Testis (tissue), 2 donors: ENCODE data around the gene PRSS33.

Experiments used
- CTCF ChIP-seq, 3 experiments: fragments of 450-650 bp in 2 of 3; fragments of 200-600 bp in 1 of 3; sonication (generic) in 1 of 3; IDR thresholded peaks; one replicate each; pipeline ENCODE4 v1.5.1; 2016 to 2019; ENCODE audit warnings: antibody characterized with exemption in 3 of 3, mild to moderate bottlenecking in 2 of 3, moderate library complexity in 1 of 3
- POLR2A ChIP-seq: fragments of 450-650 bp; IDR thresholded peaks from one replicate; pipeline ENCODE4 v1.6.1; 2017; ENCODE audit warnings: antibody characterized with exemption, mild to moderate bottlenecking, moderate library complexity

- no peak for TF ChIP-seq CTCF (IDR thresholded peaks at IDR 0.05)
- TF ChIP-seq POLR2A: no peak
Observed at GRCh38 chr16:2752850-2753732, 34.3 kb downstream of the PRSS33 start.
